ENCODE measurements around the gene ALAS1. TPM values are rescaled to one million over a fixed set of nuclear protein-coding genes. Genes with fewer than 3 reads are reported as not detected.
A peak's percentile ranks its signal among the peaks of the same experiment; 100 is the strongest.

ALAS1 gene
- total RNA-seq, 1 donor from 2014 or later, result 45.2 TPM

- ATAC-seq, result peak; percentile 76
These were observed 55.6 kb downstream of the ALAS1 start for GRCh38 chr3:52253314-52254304.

DNA sequence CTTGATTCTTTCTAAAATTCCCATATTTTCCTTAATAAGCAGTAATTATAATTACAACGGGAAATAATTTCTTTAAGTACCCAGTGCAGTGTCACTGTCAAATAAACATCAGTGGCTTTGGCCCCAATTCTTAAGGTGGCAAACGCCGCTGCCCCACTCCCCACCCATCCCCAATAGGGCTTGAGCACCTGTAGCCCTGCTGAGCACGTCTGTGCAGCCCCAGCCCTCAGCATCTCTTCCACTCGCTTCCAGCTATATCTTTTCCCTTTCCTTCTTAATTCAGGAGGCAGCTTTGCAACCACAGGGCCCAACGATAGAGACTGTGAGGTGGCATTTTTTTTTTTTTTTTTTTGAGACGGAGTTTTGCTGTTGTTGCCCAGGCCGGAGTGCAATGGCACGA, 56.6 kb downstream of the ALAS1 start:
- no peak for ATAC-seq

- ATAC-seq, result no peak
These were observed 58.2 kb downstream of the ALAS1 start for GRCh38 chr3:52256159-52256558.

GRCh38 chr3:52256622-52257021, 58.7 kb downstream of the ALAS1 start:
- ATAC-seq, result no peak

- ATAC-seq, result no peak
These were observed 60.0 kb downstream of the ALAS1 start for GRCh38 chr3:52257911-52258310.

DNA sequence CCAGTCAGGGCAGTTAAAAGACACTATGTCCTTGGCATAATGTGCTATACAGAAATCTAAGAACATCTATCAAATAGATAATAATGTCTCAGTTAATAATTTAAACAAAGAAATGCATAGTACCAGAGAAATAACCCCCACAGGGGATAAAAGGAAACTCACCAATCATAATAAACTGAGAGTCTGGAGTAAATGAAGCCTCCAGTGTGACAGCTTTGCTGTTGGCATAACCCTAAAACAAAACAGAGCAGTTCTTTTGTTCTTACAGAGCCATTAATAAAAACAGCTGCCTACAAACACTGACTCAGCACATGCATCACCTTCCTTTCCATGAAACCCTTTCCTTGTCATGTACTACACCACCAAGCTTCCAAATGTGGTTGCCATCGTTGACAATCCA, 61.1 kb downstream of the ALAS1 start:
- peak; percentile 70 for ATAC-seq

- ATAC-seq, result no peak
These were observed 61.5 kb downstream of the ALAS1 start for GRCh38 chr3:52259448-52259847.

- ATAC-seq, result no peak
These were observed 64.5 kb downstream of the ALAS1 start for GRCh38 chr3:52262447-52262846.

Other genes with a start within 250 kb of the ALAS1 start
- gene GPR62, start 242.8 kb upstream of the ALAS1 start, total RNA-seq, result not detected
- gene PCBP4, start 230.7 kb upstream of the ALAS1 start, total RNA-seq, result 11.5 TPM
- 39.6 TPM for gene ABHD14B, start 224.1 kb upstream of the ALAS1 start, total RNA-seq
- gene ABHD14A, start 223.1 kb upstream of the ALAS1 start, total RNA-seq, result 4.5 TPM
- gene ACY1, start 214.6 kb upstream of the ALAS1 start, total RNA-seq, result 27.4 TPM
- gene RPL29, start 202.3 kb upstream of the ALAS1 start, total RNA-seq, result 1,513 TPM
- gene DUSP7, start 141.6 kb upstream of the ALAS1 start, total RNA-seq, result 62.6 TPM
- 8.4 TPM for gene POC1A, start 43.7 kb upstream of the ALAS1 start, total RNA-seq
- 0.04 TPM for gene TLR9, start 27.5 kb downstream of the ALAS1 start, total RNA-seq
- 37.4 TPM for gene TWF2, start 41.0 kb downstream of the ALAS1 start, total RNA-seq
- 9.5 TPM for gene PPM1M, start 47.6 kb downstream of the ALAS1 start, total RNA-seq
- 52.2 TPM for gene WDR82, start 80.5 kb downstream of the ALAS1 start, total RNA-seq
- 7.2 TPM for gene GLYCTK, start 89.7 kb downstream of the ALAS1 start, total RNA-seq
- gene DNAH1, start 118.2 kb downstream of the ALAS1 start, total RNA-seq, result 1.6 TPM
- gene BAP1, start 211.8 kb downstream of the ALAS1 start, total RNA-seq, result 43.9 TPM
- 6.0 TPM for gene PHF7, start 212.5 kb downstream of the ALAS1 start, total RNA-seq
- 2.7 TPM for gene SEMA3G, start 246.9 kb downstream of the ALAS1 start, total RNA-seq

Measured in esophagus mucosa (tissue), 1 donor.